ENCODE measurements around the gene CNTN4.
"Not testable (repeated sequence)": the region's sequence is repeated elsewhere in the genome, so short reads cannot be mapped to it uniquely, and the experiment has no call there.

CNTN4 gene

DNA sequence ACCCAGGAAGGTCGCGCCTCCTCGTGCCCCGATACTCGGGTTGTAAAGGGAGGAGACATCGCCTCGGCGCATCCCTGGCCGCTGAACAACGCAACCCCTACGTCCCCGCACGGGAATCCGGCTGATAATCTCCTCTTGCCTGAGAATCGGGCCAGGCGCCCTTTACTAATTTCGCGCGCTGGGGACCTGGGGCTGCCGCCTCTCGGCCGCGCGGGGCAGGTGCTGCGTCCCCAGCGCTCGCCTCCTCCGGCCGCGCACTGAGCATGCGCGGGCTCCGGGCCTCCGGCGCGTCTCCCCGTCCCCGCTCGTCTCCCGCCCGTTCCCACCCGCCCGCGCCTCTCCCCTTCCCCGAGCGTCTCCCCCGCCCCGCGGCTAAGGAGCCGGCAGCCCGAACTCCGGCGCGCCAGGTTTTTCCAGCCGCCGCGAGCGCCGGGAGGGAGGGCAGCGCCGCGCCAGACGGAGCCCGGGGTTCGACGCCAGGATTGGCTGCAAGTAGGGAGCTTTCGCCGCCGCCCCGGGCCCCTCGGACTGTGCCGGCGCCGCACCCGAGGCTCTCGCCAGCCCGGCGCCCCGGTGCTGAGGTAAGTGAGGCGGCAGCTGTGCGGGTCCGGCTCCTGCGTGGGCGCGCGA lies at the start of gene CNTN4:
Gene CNTN4, plus strand, starts transcription at position 469 of the 630 bp plus-strand sequence.
- DNase-seq = peak; percentile 0

DNA sequence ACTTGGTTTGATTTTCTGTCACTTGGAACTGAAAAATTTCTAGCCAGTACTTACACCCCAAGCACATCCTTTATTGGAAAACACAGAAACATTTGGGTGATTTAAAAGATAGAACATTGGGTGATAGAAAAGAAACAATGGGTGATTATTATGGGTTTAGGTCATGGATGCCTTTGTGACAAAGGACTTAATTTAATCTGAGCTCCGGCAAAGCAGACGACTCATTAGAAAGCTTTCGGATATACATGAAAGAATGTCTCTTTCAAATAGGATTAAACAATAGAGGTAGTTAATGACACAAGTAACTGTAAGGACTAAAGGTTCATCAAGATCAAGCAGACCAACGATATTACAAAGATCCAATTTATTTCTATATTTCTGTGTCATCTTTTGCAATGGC lies 37.3 kb upstream of the CNTN4 start:
- DNase-seq = no peak

DNA sequence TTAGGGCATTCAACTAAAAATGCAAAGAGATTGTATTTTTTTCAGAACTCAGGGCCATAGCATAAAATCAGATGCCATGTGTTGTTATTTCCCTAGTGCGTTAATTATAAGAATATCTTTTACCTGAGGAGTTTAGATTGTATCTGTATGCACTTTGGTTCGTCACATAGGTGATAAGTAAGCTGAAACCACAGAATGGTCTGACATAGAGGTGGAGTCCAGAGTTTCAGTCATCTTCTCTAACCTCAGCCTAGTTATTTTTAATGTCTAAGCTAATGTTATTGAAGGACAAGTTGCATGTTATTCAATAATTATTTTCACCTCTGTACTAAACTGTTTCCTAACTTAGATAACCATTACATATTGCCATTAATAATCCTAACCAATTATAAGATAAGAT lies 27.1 kb upstream of the CNTN4 start:
- no peak for DNase-seq

DNA sequence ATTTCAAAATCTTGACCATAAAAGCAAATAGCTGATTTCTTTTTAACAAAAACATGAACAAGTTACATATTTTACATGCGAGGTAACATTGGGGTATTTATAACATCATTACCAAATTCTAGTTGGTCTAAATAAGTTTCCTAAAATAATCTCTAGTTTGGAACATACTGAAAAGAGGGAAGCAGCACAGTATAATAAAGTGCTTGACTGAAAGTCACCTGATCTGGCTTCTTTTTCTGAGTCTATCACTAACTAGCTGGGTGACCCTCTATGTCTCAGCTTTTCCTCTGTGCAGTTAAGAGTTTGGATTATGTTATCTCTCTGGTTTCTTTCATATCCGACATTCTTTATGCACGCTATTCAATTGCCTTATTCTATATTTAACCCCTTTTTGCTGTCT lies 19.8 kb upstream of the CNTN4 start:
- no peak for DNase-seq

DNA sequence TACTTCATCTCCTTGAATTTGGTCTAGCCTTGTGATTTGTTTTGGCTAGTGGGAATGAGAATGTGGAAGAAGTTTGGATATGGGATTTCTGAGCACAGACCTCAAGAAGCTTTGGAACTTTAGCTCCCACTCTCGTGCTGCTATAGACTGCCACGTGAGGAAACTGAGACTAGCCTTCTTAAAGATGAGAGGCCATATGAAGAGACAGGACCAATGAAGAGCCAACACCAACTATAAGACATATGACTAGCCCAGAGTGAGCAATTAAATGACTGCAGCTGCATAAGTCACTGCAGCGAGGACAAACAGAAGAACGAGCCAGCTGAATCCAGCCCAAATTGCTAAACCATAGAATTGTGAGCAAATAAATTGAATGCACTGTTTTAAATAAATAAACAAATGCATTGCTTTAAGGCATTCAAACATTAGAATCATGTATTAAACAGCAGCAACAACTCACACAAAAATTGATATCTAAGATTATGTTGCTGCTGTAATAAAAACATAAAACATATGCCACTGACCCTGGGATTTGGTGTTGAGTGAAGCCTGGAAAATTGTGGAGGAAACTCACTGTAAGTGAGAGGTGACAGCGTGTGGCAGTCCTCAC lies 15.7 kb upstream of the CNTN4 start:
- no peak for DNase-seq

DNA sequence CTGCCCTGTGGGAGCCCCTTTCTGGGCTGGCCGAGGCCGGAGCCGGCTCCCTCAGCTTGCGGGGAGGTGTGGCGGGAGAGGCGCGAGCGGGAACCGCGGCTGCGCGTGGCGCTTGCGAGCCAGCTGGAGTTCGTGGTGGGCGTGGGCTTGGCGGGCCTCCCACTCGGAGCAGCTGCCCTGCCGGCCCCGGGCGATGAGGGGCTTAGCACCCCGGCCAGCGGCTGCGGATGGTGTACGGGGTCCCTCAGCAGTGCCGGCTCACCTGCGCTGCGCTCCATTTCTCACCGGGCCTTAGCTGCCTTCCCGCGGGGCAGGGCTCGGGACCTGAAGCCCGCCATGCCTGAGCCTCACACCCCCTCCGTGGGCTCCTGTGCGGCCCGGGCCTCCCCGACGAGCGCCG lies 15.1 kb upstream of the CNTN4 start:
- not testable (repeated sequence) for DNase-seq

DNA sequence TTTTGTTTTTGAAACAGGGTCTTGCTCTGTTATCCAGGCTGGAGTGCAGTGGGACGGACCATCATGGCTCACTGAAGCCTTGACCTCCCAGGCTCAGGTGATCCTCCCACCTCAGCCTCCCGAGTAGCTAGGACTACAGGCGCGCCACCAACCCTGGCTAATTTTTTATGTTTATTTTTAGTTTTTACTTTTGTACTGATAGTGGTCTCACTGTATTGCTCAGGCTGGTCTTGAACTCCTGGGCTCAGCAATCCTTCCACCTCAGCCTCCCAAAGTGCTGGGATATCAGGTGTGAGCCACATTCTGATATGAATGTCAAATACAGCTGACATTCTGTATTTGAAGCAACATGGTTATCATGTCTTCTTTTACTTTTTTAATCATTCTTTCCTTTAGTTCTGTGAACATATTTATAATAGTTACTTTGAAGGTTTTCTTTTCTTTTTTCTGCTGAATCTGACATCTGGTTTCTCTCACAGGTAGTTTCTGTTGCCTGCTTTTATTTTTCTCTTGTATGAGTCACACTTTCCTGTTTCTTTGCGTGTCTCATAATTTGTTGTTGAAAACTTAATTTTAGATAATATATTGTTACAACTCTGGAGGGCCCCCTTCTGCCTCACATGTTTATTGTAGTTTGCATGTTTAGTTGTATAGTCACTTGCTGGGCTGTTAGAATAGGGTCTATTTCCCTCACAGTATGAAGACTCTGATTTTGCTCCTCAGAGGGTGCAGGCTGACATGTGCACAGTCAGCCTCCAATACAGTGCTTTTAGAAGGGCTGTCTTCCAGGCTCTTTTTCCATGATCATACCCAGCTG lies 8.4 kb upstream of the CNTN4 start:
- no peak for DNase-seq

DNA sequence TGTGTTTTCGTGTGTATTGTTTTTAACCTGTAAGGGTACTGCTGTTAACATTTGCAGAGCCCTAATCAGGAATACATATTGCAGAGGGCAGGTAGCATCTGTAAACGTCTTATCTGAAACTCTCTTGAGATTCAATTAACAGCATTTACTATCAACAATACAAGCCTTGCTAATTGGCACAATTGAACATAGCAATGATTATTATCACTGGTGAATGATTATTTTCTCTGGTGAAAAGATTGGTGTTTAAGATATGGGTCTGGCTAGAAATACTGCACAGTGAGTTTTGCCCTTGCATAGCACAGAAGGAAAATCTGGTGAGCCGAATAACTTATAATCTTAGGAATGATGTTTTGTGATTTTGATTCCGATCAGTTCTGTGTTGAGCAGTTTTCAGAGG lies 5.9 kb upstream of the CNTN4 start:
- DNase-seq = no peak

DNA sequence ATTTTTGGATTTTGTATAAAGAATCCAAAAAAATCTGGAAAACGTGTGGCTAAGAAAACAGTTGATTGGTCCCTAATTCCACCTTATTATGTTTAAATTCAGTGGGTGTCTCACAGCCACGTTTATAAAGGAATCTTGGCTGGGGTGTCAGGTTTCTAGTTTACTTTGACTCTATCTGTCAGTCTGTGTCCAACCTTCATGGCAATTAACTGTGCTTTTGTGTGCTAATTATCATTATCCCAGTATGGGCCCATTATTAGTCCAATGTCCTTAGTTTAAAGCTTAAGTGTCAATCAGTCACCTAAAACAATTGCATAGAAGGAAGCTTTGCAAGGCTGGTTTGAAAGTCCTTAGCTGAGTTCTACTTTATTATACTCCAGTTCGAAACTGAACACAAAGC lies 3.7 kb upstream of the CNTN4 start:
- DNase-seq = no peak

DNA sequence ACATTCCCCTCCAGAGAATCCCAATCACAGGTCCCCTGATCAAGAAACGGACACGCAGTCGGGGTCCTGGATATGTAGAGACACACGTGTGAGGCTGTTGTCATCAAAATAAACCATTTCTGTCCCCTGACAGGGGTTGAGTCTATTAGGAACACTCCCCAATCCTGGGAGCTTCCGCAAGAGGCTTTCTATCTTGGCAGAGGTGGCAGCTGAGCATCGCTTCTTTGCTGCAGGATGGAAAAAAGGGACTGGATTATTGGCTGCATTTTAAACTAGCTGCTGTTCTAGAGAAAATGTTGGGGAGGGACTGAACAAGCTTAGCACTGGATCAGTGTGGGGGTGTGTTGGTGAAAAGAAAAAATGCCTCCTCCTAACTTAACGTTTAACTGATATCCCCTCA lies 2.5 kb upstream of the CNTN4 start:
- no peak for DNase-seq

DNA sequence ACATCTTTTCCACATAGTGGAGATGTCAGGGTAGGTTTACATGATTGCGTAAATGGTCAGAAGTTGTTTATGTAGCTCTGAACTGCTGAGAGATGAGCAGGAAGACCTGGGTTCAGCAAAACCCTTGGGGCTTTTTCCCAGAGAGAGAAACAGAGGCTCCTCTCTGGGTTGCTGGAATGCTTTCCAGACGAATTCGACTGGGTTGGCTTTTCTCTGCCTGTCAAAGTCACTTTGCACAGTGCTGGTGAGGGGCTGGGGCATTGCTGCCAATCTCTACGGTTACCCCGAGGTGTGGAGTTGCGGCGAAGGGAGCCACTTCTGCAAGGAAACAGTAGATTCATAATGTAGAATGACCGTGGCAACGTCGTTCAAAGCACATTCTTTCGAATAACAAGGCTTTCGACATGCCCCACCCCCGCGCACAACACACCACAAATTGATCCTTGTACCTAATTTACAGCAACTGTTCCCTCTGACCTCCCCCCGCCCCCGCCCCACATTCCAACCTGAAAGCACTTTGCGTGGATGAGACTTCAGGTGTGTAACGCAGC lies 950 bp upstream of the CNTN4 start:
- no peak for DNase-seq

DNA sequence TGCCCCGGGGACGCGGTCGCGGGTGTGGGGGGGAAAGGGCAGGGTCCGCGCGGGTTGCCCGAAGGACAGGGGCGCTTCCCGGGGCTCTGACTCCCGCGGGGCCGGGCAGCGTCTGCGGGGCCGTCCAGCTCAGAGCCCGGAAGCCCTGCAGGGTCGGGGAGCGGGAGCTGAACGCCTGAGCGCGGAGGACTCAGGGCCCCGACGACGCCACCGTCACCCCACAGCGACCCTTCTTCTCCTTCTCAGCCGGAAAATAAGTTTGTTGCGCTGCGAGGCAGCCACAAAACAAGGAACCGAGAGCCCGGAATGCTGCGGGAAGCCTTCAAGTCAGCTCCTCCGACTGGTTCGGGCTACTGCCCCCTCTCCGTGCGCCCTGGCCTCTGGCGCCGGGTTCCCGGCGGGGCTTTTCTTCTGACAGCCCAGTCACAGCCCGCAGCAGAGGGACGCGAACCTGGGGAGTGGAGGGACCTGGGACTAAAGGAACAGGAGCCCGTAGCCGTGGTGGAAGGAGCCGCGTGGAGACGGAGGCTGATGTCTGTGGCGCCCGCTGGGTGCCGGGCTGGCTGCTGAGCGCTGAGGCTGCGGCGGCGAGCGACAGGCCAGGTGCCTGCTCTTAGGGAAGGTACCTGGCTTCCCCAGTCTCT lies 484 bp downstream of the CNTN4 start:
- no peak for DNase-seq

DNA sequence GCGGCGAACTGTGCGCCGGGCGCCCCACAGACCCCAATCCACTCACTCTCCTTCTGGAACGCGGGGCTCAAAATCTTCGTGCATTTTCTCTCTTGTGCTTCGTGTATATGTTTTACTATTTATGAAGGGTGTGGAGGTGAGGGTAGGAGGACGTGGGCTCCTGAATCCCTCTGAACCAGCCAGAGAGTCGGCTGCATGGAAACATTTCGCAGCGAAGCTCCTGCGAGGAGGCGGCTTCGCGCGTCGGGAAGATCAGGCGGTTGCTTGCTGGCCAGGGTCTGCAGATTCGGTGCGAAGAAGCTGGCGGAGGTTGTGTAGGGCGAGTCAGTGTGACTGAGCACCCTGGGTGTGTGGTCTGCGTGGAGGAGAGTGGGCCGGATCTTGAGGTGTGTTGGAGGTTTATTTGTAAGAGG lies 1.1 kb downstream of the CNTN4 start:
- DNase-seq = no peak

DNA sequence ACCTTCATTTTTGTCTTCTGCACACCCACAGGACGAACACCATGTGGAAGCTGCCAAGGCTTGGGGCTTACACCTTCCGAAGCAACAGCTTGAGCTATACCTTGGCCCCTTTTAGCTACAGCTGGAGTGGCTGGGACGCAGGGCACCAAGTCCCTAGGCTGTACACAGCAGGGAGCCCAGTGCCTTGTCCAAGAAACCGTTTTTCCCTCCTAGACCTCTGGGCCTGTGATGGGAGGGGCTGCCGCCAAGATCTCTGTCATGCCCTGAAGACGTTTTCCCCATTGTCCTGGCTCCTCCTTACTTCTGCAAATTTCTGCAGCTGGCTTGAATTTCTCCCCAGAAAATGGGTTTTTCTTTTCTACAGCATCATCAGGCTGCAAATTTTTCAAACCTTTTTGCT lies 7.8 kb downstream of the CNTN4 start:
- no peak for DNase-seq

DNA sequence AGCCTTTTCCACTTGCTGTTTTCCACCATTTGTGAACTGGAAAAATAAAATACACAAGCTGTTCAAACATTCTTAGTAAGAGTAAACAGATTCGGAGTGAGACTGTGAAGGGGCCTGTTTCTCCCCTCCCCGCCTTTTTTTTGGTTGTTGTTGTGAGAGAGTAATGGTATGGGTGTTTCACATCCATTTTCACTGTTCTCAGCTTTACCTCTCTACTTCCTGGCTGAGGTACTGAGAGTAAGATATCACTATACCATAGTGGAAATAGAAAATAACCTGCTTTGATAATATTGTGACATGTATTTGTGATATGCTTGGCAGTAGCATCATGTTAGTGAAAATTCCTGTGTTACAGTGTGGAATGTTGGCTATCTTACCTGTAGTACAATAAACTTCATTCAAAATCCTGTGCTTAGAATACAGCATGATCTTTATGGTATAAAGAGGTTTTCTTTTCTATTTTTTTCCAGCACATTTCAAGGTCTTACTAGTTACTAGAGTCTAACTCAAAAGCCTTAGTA lies 12.0 kb downstream of the CNTN4 start:
- no peak for DNase-seq

DNA sequence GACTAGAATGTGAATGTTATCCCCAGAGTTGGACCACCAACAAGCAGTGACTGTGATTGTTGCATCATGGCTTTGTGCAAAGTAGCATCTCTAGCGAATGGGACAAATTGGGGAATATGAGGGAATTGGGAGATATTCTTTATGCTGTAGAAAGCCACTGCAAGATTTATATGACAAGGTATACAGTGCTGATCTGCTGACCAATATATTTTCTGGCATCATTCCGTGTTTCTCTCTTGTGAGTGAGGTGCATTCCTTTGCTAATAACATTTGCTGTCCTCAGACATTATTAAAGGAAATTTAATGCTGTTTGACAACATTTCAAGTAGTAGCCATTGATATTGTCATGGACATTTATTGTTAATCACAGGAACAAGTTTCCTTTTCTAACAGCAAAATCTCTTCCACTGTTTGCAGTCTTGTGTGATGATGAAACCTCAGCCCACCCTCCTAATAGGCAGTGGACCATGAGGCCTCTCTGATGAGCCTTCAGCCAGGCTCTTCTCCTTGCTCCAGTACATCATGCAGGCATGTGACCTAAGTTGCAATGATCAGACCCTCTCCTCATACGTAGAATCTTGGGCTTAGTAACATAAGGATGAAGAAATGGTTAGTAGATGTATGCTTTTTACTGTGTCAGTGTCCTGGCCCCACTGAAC lies 16.1 kb downstream of the CNTN4 start:
- no peak for DNase-seq

DNA sequence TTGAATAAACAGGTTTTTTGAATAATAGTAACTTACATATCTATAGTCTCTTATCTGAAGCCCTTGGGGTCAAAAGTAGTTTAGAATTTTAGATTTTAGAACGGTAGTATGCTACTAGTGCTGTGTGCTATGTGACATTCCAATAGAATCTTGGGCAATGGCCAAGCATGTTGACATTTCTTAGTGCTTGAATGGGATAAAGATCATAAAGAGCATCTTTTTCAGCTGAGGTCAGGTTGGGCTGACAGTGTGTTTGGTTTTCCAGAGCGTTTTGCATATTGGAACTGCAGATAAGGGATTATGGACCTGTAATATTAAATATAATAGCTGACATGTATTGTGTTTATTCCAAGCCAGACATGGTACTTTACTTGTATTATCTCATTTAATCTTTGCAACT lies 32.1 kb downstream of the CNTN4 start:
- no peak for DNase-seq

DNA sequence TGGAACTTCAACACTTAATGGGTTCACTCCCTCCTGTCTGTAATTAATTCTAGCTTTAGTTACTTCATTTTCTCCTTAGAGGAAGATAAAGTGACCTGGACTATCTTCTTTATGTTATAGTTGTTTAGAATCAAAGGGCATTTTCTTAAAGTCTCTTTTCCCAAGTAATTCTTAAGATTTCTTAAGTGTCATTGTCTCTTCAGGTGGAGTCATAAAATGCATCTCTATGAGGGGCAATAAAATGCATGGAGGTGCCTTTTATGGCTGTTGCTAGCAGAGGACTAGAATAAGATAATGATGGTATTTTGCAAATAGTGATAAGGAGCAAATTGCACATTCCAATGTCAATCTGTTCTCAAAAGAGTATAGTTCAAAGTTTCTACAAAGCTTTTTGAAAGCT lies 34.5 kb downstream of the CNTN4 start:
- DNase-seq = no peak

DNA sequence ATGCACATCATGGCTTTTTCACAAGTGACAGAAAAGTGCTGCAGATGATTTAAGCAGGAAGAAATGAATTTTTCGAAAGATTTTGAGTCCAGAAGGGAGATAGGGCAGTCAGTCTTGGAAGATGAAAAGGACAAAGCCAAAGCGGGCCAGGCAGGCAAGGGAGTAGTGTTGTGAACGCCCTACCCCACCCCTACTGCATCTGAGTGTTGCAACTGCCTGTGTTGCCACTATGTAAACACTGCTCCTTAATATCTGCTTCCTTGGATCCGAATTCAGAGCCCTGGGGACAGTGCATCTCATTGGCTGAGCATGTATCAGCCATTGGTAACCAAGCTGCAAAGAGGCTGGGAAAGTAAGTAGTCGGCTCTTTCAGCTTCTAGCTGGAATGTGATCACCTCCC lies 39.0 kb downstream of the CNTN4 start:
- no peak for DNase-seq

DNA sequence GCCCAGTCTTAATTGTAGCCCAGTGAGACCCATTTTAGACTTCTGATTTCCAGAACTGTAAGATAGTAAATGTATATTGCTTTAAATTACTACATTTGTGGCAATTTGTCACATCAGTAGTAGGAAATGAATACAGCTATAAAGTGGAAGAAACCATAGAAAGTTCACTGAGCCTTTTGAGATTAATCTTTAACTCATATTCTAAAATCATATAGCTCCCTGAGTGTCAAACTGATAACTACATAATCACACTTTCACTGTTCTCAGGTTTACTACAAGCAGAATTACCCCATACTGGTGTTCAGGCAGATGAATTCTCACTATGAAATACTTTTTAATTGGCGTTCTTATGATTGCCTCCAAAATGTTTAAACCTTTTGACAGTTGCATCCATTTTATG lies 42.8 kb downstream of the CNTN4 start:
- DNase-seq = no peak

DNA sequence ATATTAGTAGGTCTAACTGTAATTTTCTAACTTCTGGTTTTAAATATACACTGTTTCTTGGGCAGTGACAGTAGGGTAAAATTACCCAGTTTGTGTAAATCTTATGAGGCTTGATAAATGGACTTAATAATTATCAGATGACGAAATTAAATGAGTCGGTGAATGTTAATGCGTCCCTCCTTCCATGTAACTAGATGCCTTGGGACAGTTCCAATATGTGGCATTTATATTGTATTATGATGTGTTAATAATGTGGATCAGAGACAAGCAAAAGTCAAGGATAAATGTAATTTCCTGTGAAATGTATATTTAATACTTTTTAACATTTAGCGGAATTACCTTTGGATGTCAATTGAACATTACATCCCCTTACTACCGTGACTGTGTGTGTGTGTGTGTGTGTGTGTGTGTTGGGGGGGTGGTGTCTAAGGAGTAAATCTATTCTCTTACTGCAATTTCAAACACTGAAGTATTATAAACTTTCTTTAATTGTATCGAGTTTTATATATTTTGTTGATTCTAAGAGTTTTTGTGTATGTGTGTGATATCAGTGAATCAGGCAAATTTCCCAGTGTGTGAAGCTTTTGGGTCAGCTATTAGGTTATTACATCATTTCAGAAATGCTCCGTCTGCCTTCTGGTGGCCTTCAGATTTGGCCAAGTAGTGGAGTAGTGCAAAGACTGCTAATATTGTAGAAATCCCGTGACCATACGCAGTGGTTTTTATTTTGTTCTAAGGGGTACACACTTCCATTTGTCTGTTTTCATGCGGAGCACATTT lies 50.1 kb downstream of the CNTN4 start:
- no peak for DNase-seq

DNA sequence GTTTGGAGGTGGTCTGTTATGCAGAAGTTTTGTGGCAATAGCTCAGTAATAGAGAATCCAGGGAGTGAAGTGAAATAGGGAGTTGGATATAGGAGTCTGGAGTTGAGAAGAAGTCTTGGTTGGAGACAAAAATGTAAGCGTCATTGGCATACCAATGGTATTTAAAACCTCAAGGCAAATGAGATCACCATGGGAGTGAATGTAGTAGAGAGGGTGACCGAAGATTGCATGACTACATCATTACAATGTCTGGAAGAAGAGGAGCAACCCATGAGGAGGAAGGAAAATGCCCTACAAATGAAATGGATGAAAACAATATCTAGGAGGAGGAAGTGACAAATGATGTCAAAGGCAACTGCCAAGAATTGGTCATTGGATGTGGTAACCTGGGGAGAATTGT lies 54.4 kb downstream of the CNTN4 start:
- DNase-seq = no peak
